ENCODE results near the gene HELZ.

Gene HELZ

GRCh38 chr17:67088639-67089038, 156.4 kb downstream of the HELZ start:
- H3K4me1 ChIP-seq (ENCODE audit: control insufficient read depth, insufficient read depth, low read length), result no peaks in the 10 kb centered on the region

GRCh38 chr17:67085406-67085805, 159.6 kb downstream of the HELZ start:
- H3K9ac ChIP-seq (ENCODE audit: low read depth, low read length), result no peak overlapping the region
- no peak overlapping the region for H3K4me2 ChIP-seq (ENCODE audit: low read length)
- peaks cover 16% of the 10 kb centered on the region for H3K36me3 ChIP-seq (ENCODE audit: insufficient read depth, low read length)
- H3K27me3 ChIP-seq (ENCODE audit: control insufficient read depth, insufficient read depth, low read length), result no peaks in the 10 kb centered on the region
- no peaks in the 10 kb centered on the region for H3K4me1 ChIP-seq (ENCODE audit: control insufficient read depth, insufficient read depth, low read length)
- no peak overlapping the region for H3K4me3 ChIP-seq (ENCODE audit: low read length)
- no peaks in the 10 kb centered on the region for H3K9me3 ChIP-seq (replicated peaks; ENCODE audit: low read length)

More at GRCh38 chr17:67088639-67089038, 156.4 kb downstream of the HELZ start:
- Histone ChIP-seq H3K36me3 (ENCODE audit: insufficient read depth, low read length) (peaks cover 8% of the 10 kb centered on the region), H3K9ac (ENCODE audit: low read depth, low read length) (no peak overlapping the region), H3K27me3 (ENCODE audit: control insufficient read depth, insufficient read depth, low read length) (no peaks in the 10 kb centered on the region), H3K4me3 (ENCODE audit: low read length) (no peak overlapping the region), H3K4me2 (ENCODE audit: low read length) (no peak overlapping the region), H3K9me3 (replicated peaks; ENCODE audit: low read length) (no peaks in the 10 kb centered on the region)

GRCh38 chr17:67082107-67082506, 162.9 kb downstream of the HELZ start:
- H3K9ac ChIP-seq (ENCODE audit: low read depth, low read length), result no peak overlapping the region
- no peaks in the 10 kb centered on the region for H3K9me3 ChIP-seq (replicated peaks; ENCODE audit: low read length)
- no peak overlapping the region for H3K4me2 ChIP-seq (ENCODE audit: low read length)
- H3K4me3 ChIP-seq (ENCODE audit: low read length), result no peak overlapping the region
- peaks cover 16% of the 10 kb centered on the region for H3K36me3 ChIP-seq (ENCODE audit: insufficient read depth, low read length)
- no peaks in the 10 kb centered on the region for H3K27me3 ChIP-seq (ENCODE audit: control insufficient read depth, insufficient read depth, low read length)
- no peaks in the 10 kb centered on the region for H3K4me1 ChIP-seq (ENCODE audit: control insufficient read depth, insufficient read depth, low read length)

GRCh38 chr17:67080804-67081203, 164.2 kb downstream of the HELZ start:
- H3K4me1 ChIP-seq (ENCODE audit: control insufficient read depth, insufficient read depth, low read length), result no peaks in the 10 kb centered on the region
- peaks cover 13% of the 10 kb centered on the region for H3K36me3 ChIP-seq (ENCODE audit: insufficient read depth, low read length)
- H3K4me2 ChIP-seq (ENCODE audit: low read length), result no peak overlapping the region
- no peak overlapping the region for H3K4me3 ChIP-seq (ENCODE audit: low read length)
- H3K9me3 ChIP-seq (replicated peaks; ENCODE audit: low read length), result no peaks in the 10 kb centered on the region
- no peaks in the 10 kb centered on the region for H3K27me3 ChIP-seq (ENCODE audit: control insufficient read depth, insufficient read depth, low read length)
- no peak overlapping the region for H3K9ac ChIP-seq (ENCODE audit: low read depth, low read length)

GRCh38 chr17:67079491-67079890, 165.5 kb downstream of the HELZ start:
- Histone ChIP-seq H3K4me3 (ENCODE audit: low read length) (no peak overlapping the region), H3K36me3 (ENCODE audit: insufficient read depth, low read length) (peaks cover 13% of the 10 kb centered on the region), H3K27me3 (ENCODE audit: control insufficient read depth, insufficient read depth, low read length) (no peaks in the 10 kb centered on the region), H3K4me1 (ENCODE audit: control insufficient read depth, insufficient read depth, low read length) (no peaks in the 10 kb centered on the region), H3K4me2 (ENCODE audit: low read length) (no peak overlapping the region), H3K9me3 (replicated peaks; ENCODE audit: low read length) (no peaks in the 10 kb centered on the region), H3K9ac (ENCODE audit: low read depth, low read length) (no peak overlapping the region)

GRCh38 chr17:67078292-67078691, 166.7 kb downstream of the HELZ start:
- H3K4me3 ChIP-seq (ENCODE audit: low read length), result no peak overlapping the region
- no peak overlapping the region for H3K9ac ChIP-seq (ENCODE audit: low read depth, low read length)
- H3K4me2 ChIP-seq (ENCODE audit: low read length), result no peak overlapping the region
- no peaks in the 10 kb centered on the region for H3K9me3 ChIP-seq (replicated peaks; ENCODE audit: low read length)
- H3K4me1 ChIP-seq (ENCODE audit: control insufficient read depth, insufficient read depth, low read length), result no peaks in the 10 kb centered on the region
- H3K36me3 ChIP-seq (ENCODE audit: insufficient read depth, low read length), result peaks cover 10% of the 10 kb centered on the region
- H3K27me3 ChIP-seq (ENCODE audit: control insufficient read depth, insufficient read depth, low read length), result no peaks in the 10 kb centered on the region

GRCh38 chr17:67076290-67076689, 168.7 kb downstream of the HELZ start:
- Histone ChIP-seq H3K4me3 (ENCODE audit: low read length) (no peak overlapping the region), H3K27me3 (ENCODE audit: control insufficient read depth, insufficient read depth, low read length) (no peaks in the 10 kb centered on the region), H3K4me2 (ENCODE audit: low read length) (no peak overlapping the region), H3K36me3 (ENCODE audit: insufficient read depth, low read length) (peaks cover 6% of the 10 kb centered on the region), H3K9me3 (replicated peaks; ENCODE audit: low read length) (no peaks in the 10 kb centered on the region), H3K9ac (ENCODE audit: low read depth, low read length) (no peak overlapping the region), H3K4me1 (ENCODE audit: control insufficient read depth, insufficient read depth, low read length) (no peaks in the 10 kb centered on the region)

GRCh38 chr17:67074781-67075180, 170.2 kb downstream of the HELZ start:
- Histone ChIP-seq H3K4me1 (ENCODE audit: control insufficient read depth, insufficient read depth, low read length) (no peaks in the 10 kb centered on the region), H3K4me3 (ENCODE audit: low read length) (no peak overlapping the region), H3K27me3 (ENCODE audit: control insufficient read depth, insufficient read depth, low read length) (no peaks in the 10 kb centered on the region), H3K9ac (ENCODE audit: low read depth, low read length) (no peak overlapping the region), H3K4me2 (ENCODE audit: low read length) (no peak overlapping the region), H3K9me3 (replicated peaks; ENCODE audit: low read length) (no peaks in the 10 kb centered on the region), H3K36me3 (ENCODE audit: insufficient read depth, low read length) (peaks cover 5% of the 10 kb centered on the region)

- H3K9ac ChIP-seq (ENCODE audit: low read depth, low read length), result no peak overlapping the region
- H3K27me3 ChIP-seq (ENCODE audit: control insufficient read depth, insufficient read depth, low read length), result no peaks in the 10 kb centered on the region
- H3K4me1 ChIP-seq (ENCODE audit: control insufficient read depth, insufficient read depth, low read length), result no peaks in the 10 kb centered on the region
- H3K9me3 ChIP-seq (replicated peaks; ENCODE audit: low read length), result no peaks in the 10 kb centered on the region
- H3K4me2 ChIP-seq (ENCODE audit: low read length), result no peak overlapping the region
- peaks cover 5% of the 10 kb centered on the region for H3K36me3 ChIP-seq (ENCODE audit: insufficient read depth, low read length)
- no peak overlapping the region for H3K4me3 ChIP-seq (ENCODE audit: low read length)
These were observed 172.1 kb downstream of the HELZ start for GRCh38 chr17:67072885-67073284.

GRCh38 chr17:67071595-67071994, 173.4 kb downstream of the HELZ start:
- Histone ChIP-seq H3K4me2 (ENCODE audit: low read length) (no peak overlapping the region), H3K4me3 (ENCODE audit: low read length) (no peak overlapping the region), H3K9me3 (replicated peaks; ENCODE audit: low read length) (no peaks in the 10 kb centered on the region), H3K36me3 (ENCODE audit: insufficient read depth, low read length) (peaks cover 4% of the 10 kb centered on the region), H3K27me3 (ENCODE audit: control insufficient read depth, insufficient read depth, low read length) (no peaks in the 10 kb centered on the region), H3K9ac (ENCODE audit: low read depth, low read length) (no peak overlapping the region), H3K4me1 (ENCODE audit: control insufficient read depth, insufficient read depth, low read length) (no peaks in the 10 kb centered on the region)

GRCh38 chr17:67069603-67070136, 175.3 kb downstream of the HELZ start:
- Histone ChIP-seq H3K4me3 (ENCODE audit: low read length) (no peak overlapping the region), H3K4me2 (ENCODE audit: low read length) (no peak overlapping the region), H3K4me1 (ENCODE audit: control insufficient read depth, insufficient read depth, low read length) (no peaks in the 10 kb centered on the region), H3K9me3 (replicated peaks; ENCODE audit: low read length) (no peaks in the 10 kb centered on the region), H3K36me3 (ENCODE audit: insufficient read depth, low read length) (no peaks in the 10 kb centered on the region), H3K9ac (ENCODE audit: low read depth, low read length) (no peak overlapping the region), H3K27me3 (ENCODE audit: control insufficient read depth, insufficient read depth, low read length) (no peaks in the 10 kb centered on the region)

- H3K4me3 ChIP-seq (ENCODE audit: low read length), result no peak overlapping the region
- H3K4me2 ChIP-seq (ENCODE audit: low read length), result no peak overlapping the region
- no peaks in the 10 kb centered on the region for H3K9me3 ChIP-seq (replicated peaks; ENCODE audit: low read length)
These were observed 176.0 kb downstream of the HELZ start for GRCh38 chr17:67068999-67069398.

More at GRCh38 chr17:67068999-67069398, 176.0 kb downstream of the HELZ start:
- no peaks in the 10 kb centered on the region for H3K36me3 ChIP-seq (ENCODE audit: insufficient read depth, low read length)
- no peaks in the 10 kb centered on the region for H3K27me3 ChIP-seq (ENCODE audit: control insufficient read depth, insufficient read depth, low read length)
- H3K9ac ChIP-seq (ENCODE audit: low read depth, low read length), result no peak overlapping the region
- H3K4me1 ChIP-seq (ENCODE audit: control insufficient read depth, insufficient read depth, low read length), result no peaks in the 10 kb centered on the region
